Thyroid gland (tissue), 4 donors: ENCODE measurements around the gene MYO1D.

Source experiments
- CTCF ChIP-seq, 6 experiments: fragments of 200-600 bp in 3 of 6; fragments of 450-650 bp in 3 of 6; sonication (generic) in 3 of 6; IDR thresholded peaks; one replicate each; pipeline ENCODE4 v1.5.1; 2016 to 2019; ENCODE audit warnings: antibody characterized with exemption in 6 of 6, mild to moderate bottlenecking in 2 of 6, inconsistent platforms in 1 of 6, moderate library complexity in 1 of 6
- POLR2A ChIP-seq, 2 donors: fragments of 450-650 bp; IDR thresholded peaks; one replicate each; pipeline ENCODE4 v1.6.1; 2017; ENCODE audit warnings: antibody characterized with exemption in 2 of 2, mild to moderate bottlenecking in 2 of 2, moderate library complexity in 1 of 2

- TF ChIP-seq CTCF (IDR thresholded peaks at IDR 0.05) (no peak), POLR2A (IDR thresholded peaks at IDR 0.05) (no peak)
These were observed 366.5 kb downstream of the MYO1D start for GRCh38 chr17:32510466-32510865.
